T follicular helper cell (primary cell): ENCODE results near the gene OFD1.

Experiments used
- DNase-seq: peaks from one replicate; pipeline ENCODE4 v3.0.0-alpha.2; 2020; ENCODE audit warnings: low read depth

The OFD1 gene

DNA sequence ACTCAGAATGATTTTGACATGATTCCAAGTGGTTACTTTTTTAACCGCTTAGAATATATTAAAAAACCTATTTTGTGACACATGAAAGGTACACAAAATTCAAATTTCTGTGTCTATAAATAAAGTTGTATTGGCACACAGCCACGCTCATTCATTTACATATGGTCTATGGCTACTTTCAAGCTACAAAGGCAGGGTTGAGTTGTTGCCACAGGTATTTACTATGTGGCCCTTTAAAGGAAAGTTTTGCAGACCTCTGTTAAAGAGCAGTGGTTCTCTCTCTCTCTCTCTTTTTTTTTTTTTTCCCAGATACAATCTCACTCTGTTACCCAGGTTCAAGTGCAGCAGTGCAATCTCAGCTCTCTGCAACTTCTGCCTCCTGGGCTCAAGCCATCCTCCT, 59.3 kb downstream of the OFD1 start:
- no peak for DNase-seq

GRCh38 chrX:13794417-13794816, 59.9 kb downstream of the OFD1 start:
- DNase-seq, result no peak

GRCh38 chrX:13797512-13797911, 63.0 kb downstream of the OFD1 start:
- DNase-seq, result no peak

GRCh38 chrX:13798184-13798583, 63.6 kb downstream of the OFD1 start:
- DNase-seq, result no peak

DNA sequence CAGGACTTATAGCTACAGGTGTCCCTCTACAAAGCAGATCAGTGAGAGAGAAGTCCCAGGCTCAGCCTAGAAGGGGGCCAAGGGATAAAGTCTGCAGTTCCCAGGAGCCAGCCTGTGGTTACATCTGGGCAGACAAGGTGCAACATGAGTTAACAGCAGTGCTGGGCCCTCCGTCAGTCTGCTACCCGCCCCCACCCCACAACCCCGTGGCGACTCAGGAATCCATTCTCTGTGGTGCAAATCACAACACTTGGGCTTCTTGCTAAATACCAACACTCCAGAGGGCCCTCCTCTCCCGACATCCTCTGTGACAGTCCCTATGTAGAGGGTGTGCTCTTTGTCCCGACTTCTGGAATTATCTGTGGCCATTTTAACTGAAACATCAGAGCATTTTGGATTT, 68.6 kb downstream of the OFD1 start:
- no peak for DNase-seq

DNA sequence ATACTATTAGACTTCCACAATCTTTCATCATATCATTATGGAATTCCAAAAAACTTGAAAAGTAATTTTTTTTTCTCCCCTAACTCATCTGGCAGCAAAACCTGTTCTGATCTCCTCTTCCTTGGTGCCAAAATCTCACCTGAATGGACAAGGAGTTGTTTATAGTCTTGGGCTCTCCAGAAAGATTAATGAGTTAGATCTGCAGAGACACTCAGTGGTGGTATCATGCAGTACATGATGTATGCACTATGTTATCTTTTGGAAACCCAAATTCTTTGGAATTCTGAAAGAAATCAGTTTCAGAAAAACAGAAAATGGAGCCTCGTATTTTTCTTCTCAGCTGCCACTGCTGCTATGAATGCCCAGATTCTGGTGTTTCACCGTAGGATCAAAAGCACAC, 70.7 kb downstream of the OFD1 start:
- no peak for DNase-seq

- no peak for DNase-seq
Measured at GRCh38 chrX:13808293-13808692, 73.7 kb downstream of the OFD1 start.

DNA sequence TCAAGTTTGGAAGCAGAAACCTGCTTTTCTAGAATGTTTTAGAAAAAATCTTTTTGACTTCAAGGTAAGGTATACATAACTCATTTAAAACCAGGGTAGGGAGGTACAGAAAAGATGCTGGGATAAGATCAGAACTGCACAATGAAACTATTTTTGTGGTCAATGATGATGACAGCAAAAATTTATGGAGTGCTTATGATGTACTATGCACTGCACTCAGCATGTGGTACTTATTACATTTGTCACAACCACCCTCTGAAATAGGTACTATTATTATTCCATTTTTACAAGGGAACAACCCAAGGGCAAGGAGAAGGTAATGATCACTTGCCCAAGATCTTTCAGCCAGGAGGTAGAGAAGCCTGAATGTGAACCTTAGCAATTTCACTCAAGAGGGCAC, 74.3 kb downstream of the OFD1 start:
- no peak for DNase-seq

DNA sequence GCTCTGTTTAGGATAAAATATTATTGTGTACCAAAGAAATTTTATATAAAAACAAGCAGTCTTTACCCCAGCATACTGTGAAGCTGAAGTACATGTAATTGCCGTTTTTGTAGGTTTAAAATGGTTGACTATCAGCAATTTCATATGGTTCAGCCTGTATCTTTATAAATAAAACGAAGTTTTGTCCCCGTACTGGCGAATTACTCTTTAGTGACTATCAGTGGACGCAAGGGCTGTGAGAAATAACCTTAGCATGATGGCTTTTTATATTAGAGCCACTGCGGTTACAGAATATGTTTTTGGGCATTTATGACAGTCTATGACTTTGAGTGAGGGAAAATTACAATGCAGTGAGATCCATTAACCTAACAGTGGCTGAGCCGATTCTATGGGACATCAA, 81.1 kb downstream of the OFD1 start:
- DNase-seq, result no peak

- no peak for DNase-seq
Measured at GRCh38 chrX:13816176-13816575, 81.6 kb downstream of the OFD1 start.

DNA sequence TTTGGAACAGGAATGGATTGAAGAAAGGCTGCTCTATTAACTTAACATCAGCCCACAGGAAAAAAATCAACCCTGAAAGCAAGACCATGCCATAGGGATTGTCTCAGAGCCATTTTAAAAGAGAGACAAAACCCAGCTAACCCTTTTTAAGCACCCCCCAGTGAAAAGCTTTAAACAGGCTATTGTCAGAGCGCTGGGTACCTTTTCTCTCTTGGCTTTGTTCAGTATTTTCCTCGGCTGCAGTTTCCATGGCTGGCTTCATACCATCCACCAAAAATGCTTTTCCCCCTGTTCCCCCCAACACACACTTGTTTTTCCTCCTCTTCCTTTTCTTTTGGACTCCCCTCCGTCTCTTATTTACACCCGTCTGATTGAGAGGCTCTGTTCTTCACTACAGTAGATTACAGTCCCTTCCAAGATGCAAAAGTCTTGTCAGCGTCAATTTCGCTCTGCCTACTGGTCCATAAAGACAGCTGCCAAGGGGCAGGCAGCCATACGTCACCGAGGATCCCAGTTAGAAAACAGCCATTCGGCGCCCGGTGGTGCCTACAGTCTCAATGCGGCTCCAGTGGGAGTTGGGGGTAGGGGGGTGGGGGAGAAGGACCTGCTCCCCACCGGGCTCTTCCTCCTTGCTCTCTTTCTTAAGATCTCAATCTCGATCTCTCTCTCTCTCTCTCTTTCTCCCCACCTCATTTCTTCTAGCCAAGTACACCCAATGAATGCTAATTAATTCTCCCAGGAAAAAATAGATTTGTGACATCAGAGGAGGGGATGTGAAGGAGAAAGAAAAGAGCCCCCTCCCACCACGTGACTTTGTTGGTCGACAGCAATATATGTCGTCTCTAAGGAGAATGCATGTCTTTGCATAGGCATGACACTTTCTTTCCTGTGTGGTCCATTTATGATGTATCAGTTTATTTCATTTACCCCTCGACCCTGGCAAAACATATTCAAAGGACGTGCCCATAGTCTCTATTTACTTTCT, 82.4 kb downstream of the OFD1 start, which contains the start of gene GPM6B:
Gene GPM6B, minus strand, starts transcription at position 451 of the 985 bp plus-strand sequence. Its CDS starts 189 bp downstream, at position 262.
- DNase-seq, result no peak
